ENCODE data around the gene NOB1. TPM values are rescaled to one million over a fixed set of nuclear protein-coding genes. Genes with fewer than 3 reads are reported as not detected.

NOB1 gene
- total and polyA plus RNA-seq, 3 donors from 2014 or later, result 29.5 to 42.6 (median 34.6) TPM

- TF ChIP-seq CTCF (IDR thresholded peaks at IDR 0.05) (peak; percentile 74 to 85 (median 79)), POLR2A (IDR thresholded peaks at IDR 0.05) (no peak)
- peak overlapping the region in 1 of 2 donors; percentile 11 for H3K27ac ChIP-seq
- no peak for DNase-seq
- no peaks in the 10 kb centered on the region for H3K9me3 ChIP-seq
- H3K4me1 ChIP-seq, result peaks cover 2% of the 10 kb centered on the region
- 42 to 43% methylated on average over 5 of the region's 5 CpGs for WGBS, 2 donors
- intact Hi-C loops (cut with DNase I; ENCODE audit: low total_unique reads), result no loop called here
- no peaks in the 10 kb centered on the region for H3K36me3 ChIP-seq (ENCODE audit: low read depth, missing control alignments)
- no peak overlapping the region for H3K4me3 ChIP-seq
- H3K27me3 ChIP-seq, result no peaks in the 10 kb centered on the region
These were observed 45.2 kb downstream of the NOB1 start for GRCh38 chr16:69709456-69710084.

- no peaks in the 10 kb centered on the region for H3K9me3 ChIP-seq
- intact Hi-C loops (cut with DNase I; ENCODE audit: low total_unique reads), result no loop called here
These were observed 46.6 kb downstream of the NOB1 start for GRCh38 chr16:69707920-69708683.

GRCh38 chr16:69706975-69707340, 47.8 kb downstream of the NOB1 start:
- no peaks in the 10 kb centered on the region for H3K9me3 ChIP-seq

More at GRCh38 chr16:69707920-69708683, 46.6 kb downstream of the NOB1 start:
- Histone ChIP-seq H3K36me3 (ENCODE audit: low read depth, missing control alignments) (no peaks in the 10 kb centered on the region), H3K4me3 (no peak overlapping the region), H3K27ac (no peak overlapping the region), H3K4me1 (peaks cover 2% of the 10 kb centered on the region), H3K27me3 (no peaks in the 10 kb centered on the region)
- no peak for DNase-seq
- WGBS, 2 donors, result 86 to 89% methylated on average over 10 of the region's 10 CpGs
- TF ChIP-seq POLR2A (IDR thresholded peaks at IDR 0.05) (no peak), CTCF (IDR thresholded peaks at IDR 0.05) (no peak)

GRCh38 chr16:69706256-69706974, 48.3 kb downstream of the NOB1 start:
- Histone ChIP-seq H3K27me3 (no peaks in the 10 kb centered on the region), H3K4me1 (no peaks in the 10 kb centered on the region), H3K36me3 (ENCODE audit: low read depth, missing control alignments) (no peaks in the 10 kb centered on the region), H3K4me3 (no peak overlapping the region), H3K9me3 (no peaks in the 10 kb centered on the region), H3K27ac (no peak overlapping the region)
- intact Hi-C loops (cut with DNase I; ENCODE audit: low total_unique reads), result no loop called here
- 73 to 86% methylated on average over 1 of the region's 1 CpG for WGBS, 2 donors
- TF ChIP-seq CTCF (IDR thresholded peaks at IDR 0.05), result no peak
- TF ChIP-seq POLR2A (IDR thresholded peaks at IDR 0.05), result no peak
- no peak for DNase-seq

More at GRCh38 chr16:69706975-69707340, 47.8 kb downstream of the NOB1 start:
- Histone ChIP-seq H3K36me3 (ENCODE audit: low read depth, missing control alignments) (no peaks in the 10 kb centered on the region), H3K27ac (no peak overlapping the region), H3K4me3 (no peak overlapping the region), H3K4me1 (peaks cover 2% of the 10 kb centered on the region), H3K27me3 (no peaks in the 10 kb centered on the region)
- DNase-seq, result no peak
- intact Hi-C loops (cut with DNase I; ENCODE audit: low total_unique reads), result no loop called here
- TF ChIP-seq CTCF (IDR thresholded peaks at IDR 0.05) (no peak), POLR2A (IDR thresholded peaks at IDR 0.05) (no peak)
- WGBS, 2 donors, result 82 to 88% methylated on average over 2 of the region's 2 CpGs
